Activated CD8-positive, alpha-beta T cell treated with anti-CD3 and anti-CD28 coated beads for 36 hours (primary cell): ENCODE measurements around the gene PIGH. TPM values are rescaled to one million over a fixed set of nuclear protein-coding genes. Genes with fewer than 3 reads are reported as not detected.

ENCODE experiments used
- ATAC-seq: fragments of 200-7000 bp; cut with Tn5 transposase; one replicate; pipeline ENCODE4 v1.10.0; 2021; ENCODE audit warnings: mild to moderate bottlenecking, moderate library complexity
- CTCF ChIA-PET: fragments of 350-600 bp; sonication (Branson Sonifier 250); formaldehyde crosslinking; loops from one replicate; lab custom pipeline; 2021; ENCODE audit warnings: antibody characterized with exemption; lab: Charles Lee
- POLR2A ChIA-PET: fragments of 350-600 bp; sonication (Branson Sonifier 250); formaldehyde crosslinking; loops from one replicate; lab custom pipeline; 2021; ENCODE audit warnings: antibody characterized with exemption; lab: Charles Lee
- DNase-seq: peaks from one replicate; pipeline ENCODE4 v3.0.0-alpha.2; 2020
- H3K27ac Mint-ChIP-seq: one replicate; pipeline ENCODE4 v1.8.0; 2021; ENCODE audit warnings: mild to moderate bottlenecking, mixed read lengths
- H3K27me3 Mint-ChIP-seq: one replicate; pipeline ENCODE4 v1.8.0; 2021; ENCODE audit warnings: mixed read lengths
- H3K36me3 Mint-ChIP-seq: one replicate; pipeline ENCODE4 v1.8.0; 2021; ENCODE audit warnings: low read depth, mixed read lengths
- H3K4me1 Mint-ChIP-seq: one replicate; pipeline ENCODE4 v1.8.0; 2021; ENCODE audit warnings: low read depth, mixed read lengths
- H3K4me3 Mint-ChIP-seq: one replicate; pipeline ENCODE4 v1.8.0; 2021; ENCODE audit warnings: mild to moderate bottlenecking, moderate library complexity, mixed read lengths
- H3K9me3 Mint-ChIP-seq: one replicate; pipeline ENCODE4 v1.8.0; 2021; ENCODE audit warnings: mixed read lengths
- intact Hi-C: fragments of 100-400 bp; cut with micrococcal nuclease; formaldehyde crosslinking; loops from one replicate; pipeline ENCODE4 v1.10.0; 2022
- total RNA-seq, 2 experiments: library from RNA; stranded (reverse); gene quantifications; one replicate each; pipeline ENCODE4 v1.2.3, GENCODE V29; 2021
- TF ChIP-seq, protein P1 (sequence below): fragments of 200-600 bp; IDR thresholded peaks from one replicate; pipeline ENCODE4 v1.8.0; 2022; ENCODE audit warnings: antibody characterized with exemption, mild to moderate bottlenecking

PIGH gene
- total RNA-seq, 2 experiments from 2014 or later = 20.3 to 21.9 TPM

DNA sequence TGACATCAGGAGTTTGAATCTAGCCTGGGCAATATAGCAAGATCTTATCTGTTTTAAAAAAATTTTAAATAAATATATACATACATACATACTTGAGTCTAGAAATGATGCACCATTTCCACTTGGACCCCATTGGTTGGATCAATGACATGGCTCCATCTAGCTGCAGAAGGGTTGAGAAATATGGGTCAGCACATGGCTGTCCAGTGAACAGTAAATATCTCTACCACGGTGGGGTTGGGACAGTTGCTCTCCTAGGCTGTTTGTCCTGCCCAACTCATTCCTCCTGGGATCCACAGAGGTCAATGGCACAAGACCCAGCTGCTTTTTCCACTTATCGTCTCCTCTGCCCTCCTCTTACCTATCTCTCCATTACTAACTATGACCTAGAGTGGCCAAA, 43.4 kb downstream of the PIGH start:
- Mint-ChIP-seq H3K36me3 (no peaks in the 10 kb centered on the region), H3K9me3 (no peaks in the 10 kb centered on the region)

DNA sequence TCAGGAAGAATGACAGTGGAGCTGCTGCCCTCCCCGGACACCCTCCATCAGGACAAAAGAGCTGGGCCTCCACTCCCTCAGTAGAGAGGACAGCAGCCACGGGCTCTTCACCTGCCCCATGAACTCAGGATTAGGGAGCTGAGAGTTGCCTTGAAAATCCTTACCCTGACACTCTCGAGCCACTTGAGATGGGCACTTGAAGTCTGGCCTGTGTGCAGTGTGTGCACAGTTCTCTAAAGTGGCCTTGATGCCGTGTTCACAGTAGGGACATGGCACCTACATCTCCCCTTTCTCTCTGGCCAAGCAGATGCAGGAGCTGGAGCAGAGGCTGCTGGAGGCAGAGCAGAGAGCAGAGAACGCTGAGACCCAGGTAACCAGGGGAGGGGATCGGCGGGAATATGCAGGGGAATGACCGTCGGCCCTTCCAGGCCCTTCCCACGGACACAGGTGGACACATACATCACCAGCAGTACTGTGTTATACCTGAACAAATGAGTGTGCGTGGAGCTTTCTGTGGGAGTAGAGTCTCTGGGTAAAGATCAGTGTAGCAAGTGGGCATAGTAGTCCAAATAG, 44.5 kb downstream of the PIGH start:
- ChIA-PET CTCF (interaction anchor here (1.0 to 4.8 kb wide), 5 partner anchors 15 to 128 kb away, joined by 3 to 36 read pairs (median 14); no protein-coding TSS in a partner anchor), POLR2A (interaction anchor here (0.6 to 0.7 kb wide), 2 partner anchors 9 to 16 kb away, joined by 3 to 4 read pairs; no protein-coding TSS in a partner anchor)
- Mint-ChIP-seq H3K9me3 (no peaks in the 10 kb centered on the region), H3K27me3 (no peaks in the 10 kb centered on the region), H3K27ac (no peak overlapping the region), H3K4me1 (peaks cover 3% of the 10 kb centered on the region), H3K36me3 (no peaks in the 10 kb centered on the region), H3K4me3 (no peak overlapping the region)
- ATAC-seq = no peak
- intact Hi-C loops = no loop called here
- TF ChIP-seq, protein P1, sequence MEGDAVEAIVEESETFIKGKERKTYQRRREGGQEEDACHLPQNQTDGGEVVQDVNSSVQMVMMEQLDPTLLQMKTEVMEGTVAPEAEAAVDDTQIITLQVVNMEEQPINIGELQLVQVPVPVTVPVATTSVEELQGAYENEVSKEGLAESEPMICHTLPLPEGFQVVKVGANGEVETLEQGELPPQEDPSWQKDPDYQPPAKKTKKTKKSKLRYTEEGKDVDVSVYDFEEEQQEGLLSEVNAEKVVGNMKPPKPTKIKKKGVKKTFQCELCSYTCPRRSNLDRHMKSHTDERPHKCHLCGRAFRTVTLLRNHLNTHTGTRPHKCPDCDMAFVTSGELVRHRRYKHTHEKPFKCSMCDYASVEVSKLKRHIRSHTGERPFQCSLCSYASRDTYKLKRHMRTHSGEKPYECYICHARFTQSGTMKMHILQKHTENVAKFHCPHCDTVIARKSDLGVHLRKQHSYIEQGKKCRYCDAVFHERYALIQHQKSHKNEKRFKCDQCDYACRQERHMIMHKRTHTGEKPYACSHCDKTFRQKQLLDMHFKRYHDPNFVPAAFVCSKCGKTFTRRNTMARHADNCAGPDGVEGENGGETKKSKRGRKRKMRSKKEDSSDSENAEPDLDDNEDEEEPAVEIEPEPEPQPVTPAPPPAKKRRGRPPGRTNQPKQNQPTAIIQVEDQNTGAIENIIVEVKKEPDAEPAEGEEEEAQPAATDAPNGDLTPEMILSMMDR = no peak
- no peak for DNase-seq

More for the DNA sequence above, 43.4 kb downstream of the PIGH start:
- POLR2A ChIA-PET = interaction anchor here (0.7 kb wide), 1 partner anchor 17 kb away, joined by 4 read pairs; no protein-coding TSS in a partner anchor
- intact Hi-C loops = no loop called here
- CTCF ChIA-PET = interaction anchor here (1.5 to 4.8 kb wide), 4 partner anchors 15 to 141 kb away, joined by 3 to 36 read pairs (median 16); no protein-coding TSS in a partner anchor
- H3K27me3 Mint-ChIP-seq = no peaks in the 10 kb centered on the region
- DNase-seq = no peak
- no peak for ATAC-seq
- H3K4me1 Mint-ChIP-seq = peaks cover 3% of the 10 kb centered on the region
- no peak overlapping the region for H3K4me3 Mint-ChIP-seq
- TF ChIP-seq, protein P1 = no peak
- H3K27ac Mint-ChIP-seq = no peak overlapping the region

DNA sequence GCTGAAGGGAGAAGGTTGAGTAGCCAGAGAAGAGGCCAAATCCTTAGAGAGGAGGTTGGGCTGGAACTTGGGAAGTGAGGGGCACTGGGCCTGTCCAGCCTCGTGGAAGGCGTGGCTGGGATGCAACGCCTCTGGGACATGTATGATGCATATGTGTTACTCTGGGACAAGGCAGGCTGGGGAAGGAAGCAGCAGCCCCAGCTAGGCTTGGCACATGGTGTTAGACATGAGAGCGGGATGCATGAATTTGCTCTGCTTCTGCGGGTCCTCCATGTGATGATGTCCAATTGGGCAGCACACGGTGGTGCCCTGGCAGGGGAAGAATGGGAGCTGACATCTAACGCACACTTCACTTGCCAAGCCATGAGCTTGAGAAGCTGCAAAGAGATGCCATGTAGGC, 45.7 kb downstream of the PIGH start:
- no peak for DNase-seq
- Mint-ChIP-seq H3K4me3 (no peak overlapping the region), H3K4me1 (peaks cover 3% of the 10 kb centered on the region), H3K27me3 (no peaks in the 10 kb centered on the region), H3K9me3 (no peaks in the 10 kb centered on the region), H3K27ac (no peak overlapping the region), H3K36me3 (no peaks in the 10 kb centered on the region)
- CTCF ChIA-PET = interaction anchor here (0.5 to 3.2 kb wide), 4 partner anchors 13 to 127 kb away, joined by 3 to 14 read pairs (median 8); no protein-coding TSS in a partner anchor
- TF ChIP-seq, protein P1 = no peak
- no peak for ATAC-seq
- intact Hi-C loops = no loop called here
- POLR2A ChIA-PET = interaction anchor here (1.0 kb wide), 2 partner anchors 15 to 17 kb away, joined by 3 to 4 read pairs; no protein-coding TSS in a partner anchor

DNA sequence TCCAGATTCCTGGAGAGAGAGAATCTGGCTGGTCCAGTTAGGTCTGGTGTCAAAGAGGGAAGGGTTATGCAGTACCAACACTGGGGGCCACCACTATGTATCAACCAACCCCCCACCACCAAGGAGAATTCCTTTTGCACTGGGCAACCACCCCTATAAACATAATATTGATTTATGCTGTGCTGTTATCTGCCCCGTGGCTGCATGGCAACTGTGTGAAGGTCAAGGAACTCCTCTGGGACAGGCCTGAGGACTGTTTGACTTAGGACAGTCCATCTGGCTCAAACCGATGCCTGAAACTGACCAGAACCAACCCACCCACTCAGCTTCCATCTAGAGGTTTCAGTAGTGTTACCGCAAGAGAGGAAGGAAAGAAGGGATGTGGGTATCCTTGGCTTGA, 46.5 kb downstream of the PIGH start:
- ChIA-PET CTCF (interaction anchor here (0.6 to 1.7 kb wide), 2 partner anchors 19 to 28 kb away, joined by 3 to 11 read pairs; no protein-coding TSS in a partner anchor), POLR2A (no interaction called here)
- H3K27ac Mint-ChIP-seq = no peak overlapping the region
- intact Hi-C loops = no loop called here
- no peaks in the 10 kb centered on the region for H3K9me3 Mint-ChIP-seq
- ATAC-seq = no peak
- TF ChIP-seq, protein P1 = no peak
- H3K36me3 Mint-ChIP-seq = no peaks in the 10 kb centered on the region
- H3K4me3 Mint-ChIP-seq = no peak overlapping the region
- H3K27me3 Mint-ChIP-seq = no peaks in the 10 kb centered on the region
- no peak for DNase-seq
- peaks cover 3% of the 10 kb centered on the region for H3K4me1 Mint-ChIP-seq

DNA sequence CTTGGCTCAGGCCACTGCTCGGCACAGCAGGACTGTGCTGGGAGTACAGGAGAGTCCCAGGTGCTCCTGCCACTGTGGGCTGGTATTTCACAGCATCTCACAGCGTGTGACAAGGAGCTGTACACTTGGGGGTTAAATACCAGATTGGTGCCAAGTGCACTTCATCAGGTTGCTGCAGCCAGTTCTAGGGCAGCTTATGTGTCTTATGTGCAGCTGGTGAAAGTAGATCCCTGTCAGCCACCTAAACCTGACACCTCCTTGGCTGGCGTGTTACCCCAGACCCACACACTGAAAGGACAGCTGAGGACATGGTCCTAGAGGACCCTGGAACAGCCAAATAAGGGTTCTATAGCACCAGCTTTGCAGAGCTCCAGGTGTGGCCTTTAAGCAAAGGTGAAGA, 48.1 kb downstream of the PIGH start:
- Mint-ChIP-seq H3K4me3 (no peak overlapping the region), H3K4me1 (peaks cover 1% of the 10 kb centered on the region), H3K9me3 (no peaks in the 10 kb centered on the region), H3K27me3 (no peaks in the 10 kb centered on the region), H3K36me3 (no peaks in the 10 kb centered on the region), H3K27ac (no peak overlapping the region)
- POLR2A ChIA-PET = interaction anchor here (0.6 kb wide), 1 partner anchor 411 kb away, joined by 4 read pairs; no protein-coding TSS in a partner anchor
- TF ChIP-seq, protein P1 = no peak
- ATAC-seq (no peak), DNase-seq (no peak)
- CTCF ChIA-PET = interaction anchor here (0.8 to 2.7 kb wide), 3 partner anchors 15 to 25 kb away, joined by 3 to 9 read pairs (median 5); no protein-coding TSS in a partner anchor
- intact Hi-C loops = no loop called here
